Omental fat pad (tissue), 4 donors: ENCODE measurements around the gene DVL1. TPM values are rescaled to one million over a fixed set of nuclear protein-coding genes. Genes with fewer than 3 reads are reported as not detected.

Experiments used
- ATAC-seq: fragments of 150-250 bp; one replicate; pipeline ENCODE4 v1.9.1; 2016; ENCODE audit warnings: mild to moderate bottlenecking, moderate library complexity; ENCODE audit not compliant: low FRiP score
- DNase-seq: peaks from one replicate; pipeline ENCODE4 v3.0.0-alpha.2; 2019; ENCODE audit warnings: low spot score
- CTCF ChIP-seq, 3 donors: fragments of 450-650 bp; IDR thresholded peaks; one replicate each; pipeline ENCODE4 v1.5.1; 2016 to 2017; ENCODE audit warnings: antibody characterized with exemption in 3 of 3, mild to moderate bottlenecking in 3 of 3, moderate library complexity in 2 of 3
- total RNA-seq, 4 donors: library from RNA; depleted of rRNA; stranded (reverse); fragments of >200 nt; gene quantifications; one replicate each; pipeline ENCODE4 v1.1.0, GENCODE V29; 2016

DVL1 gene
- total RNA-seq, 4 donors from 2014 or later = 56.6 to 65.0 (median 61.8) TPM

GRCh38 chr1:1344655-1345361 is 4.4 kb downstream of the DVL1 start:
- no peak for TF ChIP-seq CTCF (IDR thresholded peaks at IDR 0.05)
- DNase-seq = no peak
- ATAC-seq = peak; percentile 61

GRCh38 chr1:1343811-1344421 is 5.3 kb downstream of the DVL1 start:
- no peak for TF ChIP-seq CTCF (IDR thresholded peaks at IDR 0.05)
- ATAC-seq = no peak
- DNase-seq = no peak

GRCh38 chr1:1342584-1343115 is 6.6 kb downstream of the DVL1 start:
- ATAC-seq = no peak
- no peak for DNase-seq
- no peak for TF ChIP-seq CTCF (IDR thresholded peaks at IDR 0.05)

GRCh38 chr1:1342061-1342562 is 7.1 kb downstream of the DVL1 start:
- no peak for TF ChIP-seq CTCF (IDR thresholded peaks at IDR 0.05)
- ATAC-seq (no peak), DNase-seq (no peak)

GRCh38 chr1:1341549-1342021 is 7.6 kb downstream of the DVL1 start:
- ATAC-seq = no peak
- no peak for DNase-seq
- TF ChIP-seq CTCF (IDR thresholded peaks at IDR 0.05) = no peak

GRCh38 chr1:1340791-1341548 is 8.2 kb downstream of the DVL1 start:
- DNase-seq (no peak), ATAC-seq (no peak)
- TF ChIP-seq CTCF (IDR thresholded peaks at IDR 0.05) = no peak
